GM23338 (cell line): ENCODE results near the gene STX17. TPM values are rescaled to one million over a fixed set of nuclear protein-coding genes. Genes with fewer than 3 reads are reported as not detected.

Experiments used
- ATAC-seq: fragments of 200-7000 bp; cut with Tn5 transposase; 3 replicates; pipeline ENCODE4 v1.9.1; 2020
- DNase-seq: peaks from one replicate; pipeline ENCODE4 v3.0.0-alpha.2; 2015; ENCODE audit warnings: low spot score
- H2AFZ ChIP-seq: fragments of 200-600 bp; sonication (generic); 2 replicates; pipeline ENCODE4 v1.8.0; 2016; ENCODE audit warnings: antibody characterized with exemption, mild to moderate bottlenecking, moderate library complexity
- H3F3A ChIP-seq: fragments of 200-600 bp; sonication (generic); replicated peaks from 2 replicates; pipeline ENCODE4 v1.8.0; 2017; ENCODE audit warnings: antibody characterized with exemption, mixed run types, low read depth
- H3K27ac ChIP-seq: fragments of 200-600 bp; sonication (generic); 2 replicates; pipeline ENCODE4 v1.6.1; 2016; ENCODE audit warnings: low read depth
- H3K27me3 ChIP-seq: fragments of 200-600 bp; sonication (generic); 2 replicates; pipeline ENCODE4 v1.8.0; 2016; ENCODE audit warnings: mild to moderate bottlenecking, mixed run types, moderate library complexity; ENCODE audit not compliant: insufficient read depth
- H3K36me3 ChIP-seq: fragments of 200-600 bp; sonication (generic); 2 replicates; pipeline ENCODE4 v1.8.0; 2016; ENCODE audit warnings: mild to moderate bottlenecking; ENCODE audit not compliant: insufficient read depth
- H3K4me1 ChIP-seq: fragments of 200-600 bp; sonication (generic); 2 replicates; pipeline ENCODE4 v1.8.0; 2016; ENCODE audit warnings: mild to moderate bottlenecking, moderate library complexity; ENCODE audit not compliant: insufficient read depth
- H3K4me2 ChIP-seq: fragments of 200-600 bp; sonication (generic); 2 replicates; pipeline ENCODE4 v1.7.1; 2017; ENCODE audit warnings: mixed run types
- H3K4me3 ChIP-seq: fragments of 200-600 bp; sonication (generic); 2 replicates; pipeline ENCODE4 v1.6.1; 2016; ENCODE audit warnings: mixed run types
- H3K79me2 ChIP-seq: fragments of 200-600 bp; sonication (generic); replicated peaks from 2 replicates; pipeline ENCODE4 v1.8.0; 2017; ENCODE audit warnings: mild to moderate bottlenecking; ENCODE audit not compliant: insufficient read depth
- H3K9me2 ChIP-seq: fragments of 200-600 bp; sonication (generic); 2 replicates; pipeline ENCODE4 v1.8.0; 2017; ENCODE audit not compliant: insufficient read depth
- H4K20me1 ChIP-seq: fragments of 200-600 bp; sonication (generic); replicated peaks from 2 replicates; pipeline ENCODE4 v1.8.0; 2017; ENCODE audit warnings: mild to moderate bottlenecking; ENCODE audit not compliant: insufficient read depth
- H3K27ac Mint-ChIP-seq: 2 replicates; pipeline ENCODE4 v1.8.0; 2020; ENCODE audit warnings: inconsistent platforms, mild to moderate bottlenecking, moderate library complexity, mixed read lengths
- H3K27me3 Mint-ChIP-seq: 3 replicates; pipeline ENCODE4 v1.8.0; 2022; ENCODE audit warnings: low read depth, mild to moderate bottlenecking, moderate library complexity, mixed read lengths, inconsistent platforms; ENCODE audit not compliant: insufficient read depth, poor library complexity
- H3K36me3 Mint-ChIP-seq: 3 replicates; pipeline ENCODE4 v1.8.0; 2021; ENCODE audit warnings: low read depth, mild to moderate bottlenecking, inconsistent platforms, moderate library complexity, mixed read lengths
- H3K4me1 Mint-ChIP-seq: 3 replicates; pipeline ENCODE4 v1.8.0; 2020; ENCODE audit warnings: mild to moderate bottlenecking, inconsistent platforms, mixed read lengths
- H3K4me3 Mint-ChIP-seq: 3 replicates; pipeline ENCODE4 v1.8.0; 2021; ENCODE audit warnings: moderate library complexity, mild to moderate bottlenecking, inconsistent platforms, mixed read lengths
- H3K9me3 Mint-ChIP-seq: 3 replicates; pipeline ENCODE4 v1.8.0; 2020; ENCODE audit warnings: moderate library complexity, mild to moderate bottlenecking, inconsistent platforms, mixed read lengths
- NANOG ChIP-seq: IDR thresholded peaks from 2 replicates; pipeline ENCODE4 v1.6.1; 2016; ENCODE audit warnings: antibody characterized with exemption, borderline replicate concordance
- POLR2AphosphoS5 ChIP-seq: IDR thresholded peaks from 2 replicates; pipeline ENCODE4 v1.6.1; 2016; ENCODE audit warnings: antibody characterized with exemption, low read depth
- STAT1 ChIP-seq: IDR thresholded peaks from one replicate; pipeline ENCODE4 v1.6.1; 2016; ENCODE audit warnings: antibody characterized with exemption; ENCODE audit not compliant: unreplicated experiment
- ZNF462 ChIP-seq: fragments of 250-450 bp; sonication (Bioruptor Pico); IDR thresholded peaks from 2 replicates; pipeline ENCODE4 v1.5.0; 2020; ENCODE audit warnings: mild to moderate bottlenecking, moderate library complexity
- polyA plus RNA-seq: library from polyadenylated mRNA; unstranded; fragments of >200 nt; fragmentation: Nextera tagmentation; extraction: Ambion mirVana; gene quantifications from 2 replicates; pipeline ENCODE4 v1.2.1, GENCODE V29; 2016
- total RNA-seq: library from RNA; depleted of rRNA; stranded (reverse); fragments of >200 nt; shearing (Covaris generic); gene quantifications from 2 replicates; pipeline ENCODE4 v1.2.3, GENCODE V29; 2014
- TF ChIP-seq, protein P1 (sequence below), 2 experiments: fragments of 200-600 bp in 1 of 2; sonication (generic) in 1 of 2; conservative IDR thresholded peaks; 2 replicates each; pipeline versions ENCODE4 v1.5.1 to v1.6.1; 2016 to 2017; ENCODE audit warnings: antibody characterized with exemption in 2 of 2, low read depth in 2 of 2, mild to moderate bottlenecking in 2 of 2, moderate library complexity in 1 of 2

The STX17 gene
- total and polyA plus RNA-seq, 2 experiments from 2014 or later: 12.9 to 24.2 TPM

DNA sequence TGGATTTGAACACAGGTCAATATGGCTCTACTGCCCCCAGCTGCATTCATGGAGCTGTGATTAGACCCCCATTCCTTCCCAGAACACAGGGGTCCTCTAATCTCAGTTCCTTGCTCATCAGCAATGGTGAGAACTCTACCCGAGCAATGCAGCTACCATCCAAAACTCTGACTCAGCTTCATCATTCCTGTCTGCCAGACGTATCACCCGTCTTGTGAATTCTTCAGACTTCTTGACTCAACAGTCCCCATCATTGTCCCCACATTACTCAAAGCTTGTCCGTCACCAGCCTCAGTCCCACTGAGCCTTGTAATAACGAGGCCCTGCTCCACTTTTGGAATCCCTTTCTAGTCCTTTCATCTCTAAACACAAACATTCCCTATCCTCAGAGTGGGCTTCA, 36.3 kb upstream of the STX17 start:
- H2AFZ ChIP-seq: no peak overlapping the region
- H3F3A ChIP-seq: no peaks in the 10 kb centered on the region
- no peak overlapping the region for H3K4me3 ChIP-seq
- H3K9me3 Mint-ChIP-seq: no peaks in the 10 kb centered on the region
- peaks cover 4% of the 10 kb centered on the region for H3K27me3 Mint-ChIP-seq
- H3K27me3 ChIP-seq: no peaks in the 10 kb centered on the region
- no peaks in the 10 kb centered on the region for H3K79me2 ChIP-seq
- H3K27ac Mint-ChIP-seq: no peak overlapping the region
- ATAC-seq (no peak), DNase-seq (no peak)
- TF ChIP-seq, protein P1, sequence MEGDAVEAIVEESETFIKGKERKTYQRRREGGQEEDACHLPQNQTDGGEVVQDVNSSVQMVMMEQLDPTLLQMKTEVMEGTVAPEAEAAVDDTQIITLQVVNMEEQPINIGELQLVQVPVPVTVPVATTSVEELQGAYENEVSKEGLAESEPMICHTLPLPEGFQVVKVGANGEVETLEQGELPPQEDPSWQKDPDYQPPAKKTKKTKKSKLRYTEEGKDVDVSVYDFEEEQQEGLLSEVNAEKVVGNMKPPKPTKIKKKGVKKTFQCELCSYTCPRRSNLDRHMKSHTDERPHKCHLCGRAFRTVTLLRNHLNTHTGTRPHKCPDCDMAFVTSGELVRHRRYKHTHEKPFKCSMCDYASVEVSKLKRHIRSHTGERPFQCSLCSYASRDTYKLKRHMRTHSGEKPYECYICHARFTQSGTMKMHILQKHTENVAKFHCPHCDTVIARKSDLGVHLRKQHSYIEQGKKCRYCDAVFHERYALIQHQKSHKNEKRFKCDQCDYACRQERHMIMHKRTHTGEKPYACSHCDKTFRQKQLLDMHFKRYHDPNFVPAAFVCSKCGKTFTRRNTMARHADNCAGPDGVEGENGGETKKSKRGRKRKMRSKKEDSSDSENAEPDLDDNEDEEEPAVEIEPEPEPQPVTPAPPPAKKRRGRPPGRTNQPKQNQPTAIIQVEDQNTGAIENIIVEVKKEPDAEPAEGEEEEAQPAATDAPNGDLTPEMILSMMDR (conservative IDR thresholded peaks at IDR 0.05; ENCODE audit: low read depth in 2 of 2): no peak
- TF ChIP-seq STAT1 (no peak), ZNF462 (CRISPR knock-in tag) (no peak)
- H3K4me3 Mint-ChIP-seq: no peak overlapping the region
- H3K36me3 ChIP-seq: no peaks in the 10 kb centered on the region
- no peaks in the 10 kb centered on the region for H3K36me3 Mint-ChIP-seq
- H3K4me2 ChIP-seq: no peak overlapping the region
- 0 out of 2 replicates have a peak, but pooled peaks cover 3% of the 10 kb centered on the region for H3K9me2 ChIP-seq
- peaks cover 4% of the 10 kb centered on the region; the same call in 2 of the 3 replicates for H3K4me1 Mint-ChIP-seq
- no peak overlapping the region for H3K27ac ChIP-seq
- H4K20me1 ChIP-seq: no peaks in the 10 kb centered on the region
- H3K4me1 ChIP-seq: no peaks in the 10 kb centered on the region

DNA sequence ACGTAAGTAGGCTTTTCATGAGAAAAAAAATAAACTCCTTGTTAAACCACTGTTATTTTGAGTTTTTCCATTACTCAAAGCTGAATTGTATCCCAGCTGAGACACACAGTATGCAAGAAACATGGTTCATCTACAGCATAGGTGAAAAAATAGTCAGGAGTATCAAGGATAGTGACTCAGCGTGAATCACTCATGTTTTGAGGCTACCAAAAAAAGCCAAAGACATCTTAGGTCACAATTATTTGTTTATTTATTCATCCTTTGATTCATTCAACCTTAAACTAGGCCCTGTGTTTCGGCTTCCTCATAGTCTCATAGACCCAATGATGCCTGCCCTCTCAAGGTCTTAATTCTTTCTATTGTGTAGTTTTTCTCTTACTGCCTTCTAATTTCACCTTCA, 32.9 kb upstream of the STX17 start:
- no peak overlapping the region for H3K27ac Mint-ChIP-seq
- H3K4me1 Mint-ChIP-seq: no peaks in the 10 kb centered on the region
- Histone ChIP-seq H3K4me2 (no peak overlapping the region), H3K27me3 (no peaks in the 10 kb centered on the region), H3K4me3 (no peak overlapping the region), H3K4me1 (no peaks in the 10 kb centered on the region), H4K20me1 (no peaks in the 10 kb centered on the region), H3K79me2 (no peaks in the 10 kb centered on the region), H2AFZ (no peak overlapping the region), H3F3A (no peaks in the 10 kb centered on the region), H3K36me3 (no peaks in the 10 kb centered on the region), H3K27ac (no peak overlapping the region), H3K9me2 (no peaks in the 10 kb centered on the region; the same call in 1 of the 2 replicates)
- H3K27me3 Mint-ChIP-seq: peaks cover 4% of the 10 kb centered on the region
- DNase-seq (no peak), ATAC-seq (no peak)
- H3K9me3 Mint-ChIP-seq: no peaks in the 10 kb centered on the region
- no peaks in the 10 kb centered on the region for H3K36me3 Mint-ChIP-seq
- H3K4me3 Mint-ChIP-seq: no peak overlapping the region
- no peak for TF ChIP-seq NANOG
- TF ChIP-seq POLR2AphosphoS5: no peak
- TF ChIP-seq ZNF462 (CRISPR knock-in tag): no peak
